IMR-90 (cell line): ENCODE measurements around the gene MCTP1. TPM values are rescaled to one million over a fixed set of nuclear protein-coding genes. Genes with fewer than 3 reads are reported as not detected.

Experiments
- ATAC-seq: fragments of 200-7000 bp; cut with Tn5 transposase; 2 replicates; pipeline ENCODE4 v1.9.1; 2020; ENCODE audit warnings: low read depth, mild to moderate bottlenecking, moderate library complexity
- BruUV-seq: library from RNA; stranded (reverse); fragments of 400-500 nt; replicated peaks from 2 replicates; lab custom pipeline; 2021; lab: Mats Ljungman, UMichigan
- CTCF ChIA-PET: fragments of 300-600 bp; formaldehyde crosslinking; extraction: SDS; loops from one replicate; lab custom pipeline; 2021; ENCODE audit warnings: antibody characterized with exemption; lab: Yijun Ruan, JAX
- POLR2A ChIA-PET: fragments of 300-600 bp; sonication (Branson Sonifier 250); formaldehyde crosslinking; loops from one replicate; lab custom pipeline; 2022; ENCODE audit warnings: antibody characterized with exemption; ENCODE audit not compliant: unreplicated experiment; lab: Charles Lee
- DNase-seq: peaks from one replicate; pipeline ENCODE4 v3.0.0; 2013
- H2AFZ ChIP-seq: replicated peaks from 2 replicates; pipeline ENCODE3; 2013; ENCODE audit warnings: low read length, mild to moderate bottlenecking; ENCODE audit not compliant: poor library complexity
- H2AK5ac ChIP-seq: 2 replicates; pipeline ENCODE4 v1.6.1; 2013; ENCODE audit warnings: low read depth, low read length, inconsistent platforms
- H2AK9ac ChIP-seq: replicated peaks from 2 replicates; pipeline ENCODE3; 2013; ENCODE audit warnings: mild to moderate bottlenecking, low read depth, low read length, moderate library complexity; ENCODE audit not compliant: poor library complexity
- H2BK120ac ChIP-seq: 2 replicates; pipeline ENCODE4 v1.6.1; 2013; ENCODE audit warnings: low read depth, low read length, inconsistent platforms
- H2BK15ac ChIP-seq: 3 replicates; pipeline ENCODE4 v1.6.1; 2013; ENCODE audit warnings: low read depth, low read length, inconsistent platforms
- H2BK20ac ChIP-seq: 2 replicates; pipeline ENCODE4 v1.6.1; 2013; ENCODE audit warnings: low read depth, mild to moderate bottlenecking, inconsistent platforms, low read length, moderate library complexity
- H2BK5ac ChIP-seq: 2 replicates; pipeline ENCODE4 v1.6.1; 2013; ENCODE audit warnings: mild to moderate bottlenecking, low read depth, low read length, inconsistent platforms; ENCODE audit not compliant: poor library complexity, severe bottlenecking
- H3K14ac ChIP-seq: replicated peaks from 2 replicates; pipeline ENCODE4 v1.6.1; 2013; ENCODE audit warnings: low read depth, low read length, inconsistent platforms
- H3K18ac ChIP-seq: 2 replicates; pipeline ENCODE4 v1.6.1; 2013; ENCODE audit warnings: low read depth, low read length, control low read depth
- H3K23ac ChIP-seq: 2 replicates; pipeline ENCODE4 v1.6.1; 2013; ENCODE audit warnings: low read depth, low read length, inconsistent platforms
- H3K27ac ChIP-seq: 2 replicates; pipeline ENCODE4 v1.5.1; 2013; ENCODE audit warnings: mild to moderate bottlenecking, control low read depth, low read length; ENCODE audit not compliant: insufficient read depth
- H3K27me3 ChIP-seq: 2 replicates; pipeline ENCODE4 v1.6.1; 2013; ENCODE audit warnings: low read length; ENCODE audit not compliant: control insufficient read depth, insufficient read depth
- H3K36me3 ChIP-seq: 2 replicates; pipeline ENCODE4 v1.6.1; 2013; ENCODE audit warnings: low read length, mixed read lengths; ENCODE audit not compliant: control insufficient read depth, insufficient read depth
- H3K4ac ChIP-seq: 2 replicates; pipeline ENCODE4 v1.6.1; 2013; ENCODE audit warnings: low read depth, low read length, inconsistent platforms
- H3K4me1 ChIP-seq: 2 replicates; pipeline ENCODE4 v1.6.1; 2013; ENCODE audit warnings: low read length, mixed read lengths; ENCODE audit not compliant: control insufficient read depth, insufficient read depth
- H3K4me2 ChIP-seq: 2 replicates; pipeline ENCODE4 v1.6.1; 2013; ENCODE audit warnings: low read depth, mild to moderate bottlenecking, control low read depth, low read length, moderate library complexity
- H3K4me3 ChIP-seq: 2 replicates; pipeline ENCODE4 v1.5.1; 2013; ENCODE audit warnings: low read depth, mild to moderate bottlenecking, control low read depth, low read length, moderate library complexity; ENCODE audit not compliant: insufficient read depth
- H3K56ac ChIP-seq: 2 replicates; pipeline ENCODE4 v1.6.1; 2013; ENCODE audit warnings: low read length, inconsistent platforms; ENCODE audit not compliant: insufficient read depth; ENCODE audit errors: extremely low read depth
- H3K79me1 ChIP-seq, 2 experiments: 2 replicates each; pipeline ENCODE4 v1.6.1; 2013; ENCODE audit warnings: low read length in 2 of 2, inconsistent platforms in 1 of 2, low read depth in 1 of 2
- H3K9ac ChIP-seq: 2 replicates; pipeline ENCODE4 v1.6.1; 2013; ENCODE audit warnings: low read depth, low read length, control low read depth
- H3K9me1 ChIP-seq: 2 replicates; pipeline ENCODE4 v1.6.1; 2013; ENCODE audit warnings: low read length, inconsistent platforms; ENCODE audit not compliant: insufficient read depth
- H3K9me3 ChIP-seq: 2 replicates; pipeline ENCODE4 v1.6.1; 2013; ENCODE audit warnings: low read length; ENCODE audit not compliant: control insufficient read depth, insufficient read depth
- H4K20me1 ChIP-seq: 2 replicates; pipeline ENCODE4 v1.6.1; 2013; ENCODE audit warnings: low read length, inconsistent platforms; ENCODE audit not compliant: insufficient read depth
- H4K5ac ChIP-seq: 2 replicates; pipeline ENCODE4 v1.6.1; 2013; ENCODE audit warnings: mild to moderate bottlenecking, low read depth, low read length, control low read depth
- H4K8ac ChIP-seq, 2 experiments: 2 replicates each; pipeline ENCODE4 v1.6.1; 2013; ENCODE audit warnings: low read depth in 2 of 2, low read length in 2 of 2, control low read depth in 1 of 2, inconsistent platforms in 1 of 2
- H4K91ac ChIP-seq: 2 replicates; pipeline ENCODE4 v1.6.1; 2013; ENCODE audit warnings: low read depth, low read length, inconsistent platforms; ENCODE audit not compliant: insufficient read depth
- CHD1 ChIP-seq: IDR thresholded peaks from 2 replicates; pipeline ENCODE4 v1.6.1; 2012; ENCODE audit warnings: low read depth, low read length, improper control_type of control experiment
- ELK1 ChIP-seq: fragments of 150-350 bp; IDR thresholded peaks from 2 replicates; pipeline ENCODE4 v1.6.1; 2016; ENCODE audit warnings: low read depth, mild to moderate bottlenecking, low read length, moderate library complexity, borderline replicate concordance
- FOS ChIP-seq: fragments of 150-350 bp; IDR thresholded peaks from 2 replicates; pipeline ENCODE4 v1.6.1; 2016; ENCODE audit warnings: low read depth, low read length
- MAFK ChIP-seq: IDR thresholded peaks from 2 replicates; pipeline ENCODE4 v1.6.1; 2012; ENCODE audit warnings: low read depth, low read length, improper control_type of control experiment
- MXI1 ChIP-seq: IDR thresholded peaks from 2 replicates; pipeline ENCODE4 v1.6.1; 2012; ENCODE audit warnings: low read depth, mild to moderate bottlenecking, low read length, moderate library complexity, borderline replicate concordance
- RAD21 ChIP-seq: IDR thresholded peaks from 2 replicates; pipeline ENCODE4 v1.6.1; 2012; ENCODE audit warnings: low read length, improper control_type of control experiment
- RFX5 ChIP-seq: IDR thresholded peaks from 2 replicates; pipeline ENCODE4 v1.8.0; 2012; ENCODE audit warnings: low read depth, mild to moderate bottlenecking, low read length, moderate library complexity
- SMC3 ChIP-seq: fragments of 150-350 bp; IDR thresholded peaks from 2 replicates; pipeline ENCODE4 v1.6.1; 2016; ENCODE audit warnings: low read depth, mild to moderate bottlenecking, antibody characterized with exemption, low read length, moderate library complexity
- USF2 ChIP-seq: fragments of 150-350 bp; IDR thresholded peaks from 2 replicates; pipeline ENCODE4 v1.6.1; 2017; ENCODE audit warnings: mild to moderate bottlenecking, antibody characterized with exemption, low read length, low read depth
- WGBS, 2 experiments: methylation state at CpG; one replicate each; pipeline versions ENCODE4 v1.1.5 to v1.1.7; 2013; ENCODE audit warnings: missing lambda C conversion rate in 2 of 2; ENCODE audit not compliant: insufficient read length in 1 of 2; ENCODE audit errors: extremely low coverage in 2 of 2; 5-methylcytosine and 5-hydroxymethylcytosine counted together
- dilution Hi-C: fragments of 300-500 bp; cut with HindIII; formaldehyde crosslinking; loops from one replicate; pipeline ENCODE4 v1.14.3; 2018; ENCODE audit warnings: low sequenced_read_pairs; ENCODE audit not compliant: unreplicated experiment
- in situ Hi-C: fragments of 300-500 bp; cut with MboI; formaldehyde crosslinking; loops from 3 replicates; pipeline ENCODE4 v1.14.3; 2019; ENCODE audit warnings: low sequenced_read_pairs, inconsistent platforms, mixed read lengths
- intact Hi-C: fragments of 100-400 bp; cut with micrococcal nuclease; formaldehyde crosslinking; loops from 2 replicates; pipeline ENCODE4 v1.10.0; 2022
- polyA plus RNA-seq, 3 experiments: library from polyadenylated mRNA; depleted of rRNA; stranded (reverse); fragments of >200 nt; gene quantifications; 2 replicates each; pipeline ENCODE4 v1.2.3, GENCODE V29; 2012; ENCODE audit warnings: low replicate concordance in 1 of 3
- total RNA-seq: library from RNA; depleted of rRNA; stranded (reverse); fragments of >200 nt; gene quantifications from 2 replicates; pipeline ENCODE4 v1.2.3, GENCODE V29; 2012

The MCTP1 gene
- total and polyA plus RNA-seq, 2 of the 4 experiments (the other 2 are of a cell fraction) = 0.21 TPM; not detected in 1

- no peak overlapping the region for H3K14ac ChIP-seq
- DNase-seq = no peak
- H3K4me1 ChIP-seq = no peaks in the 10 kb centered on the region
- no peak overlapping the region for H4K5ac ChIP-seq
- no peak overlapping the region for H3K56ac ChIP-seq
- WGBS, 2 experiments = no CpG with 5 or more reads among the region's 3 CpGs
- no peak overlapping the region for H2BK15ac ChIP-seq
- H3K79me1 ChIP-seq = no peaks in the 10 kb centered on the region
- H3K9ac ChIP-seq = no peak overlapping the region
- no peaks in the 10 kb centered on the region for H3K27me3 ChIP-seq
- no peak overlapping the region for H2AFZ ChIP-seq
- H3K4me3 ChIP-seq = no peak overlapping the region
- ChIA-PET CTCF (no interaction called here), POLR2A (no interaction called here)
- no peaks in the 10 kb centered on the region for H3K9me1 ChIP-seq
- BruUV-seq = no TSS peak
- ATAC-seq = no peak
- no peaks in the 10 kb centered on the region for H3K9me3 ChIP-seq
- H3K18ac ChIP-seq = no peak overlapping the region
- no peaks in the 10 kb centered on the region for H4K20me1 ChIP-seq
- H2AK9ac ChIP-seq = no peak overlapping the region
- no peak overlapping the region for H3K4me2 ChIP-seq
- intact Hi-C loops = loop anchor here (10.0 kb wide), 1 partner anchor 942 kb away; no protein-coding TSS in a partner anchor
- no peak overlapping the region for H2AK5ac ChIP-seq
- H3K36me3 ChIP-seq = no peaks in the 10 kb centered on the region
- no peak overlapping the region for H2BK5ac ChIP-seq
- H2BK20ac ChIP-seq = no peak overlapping the region
- no peak overlapping the region for H4K8ac ChIP-seq
- no peak overlapping the region for H2BK120ac ChIP-seq
- H3K4ac ChIP-seq = no peak overlapping the region
- dilution Hi-C loops = no loop called here
- in situ Hi-C loops = no loop called here
- TF ChIP-seq USF2 (no peak), FOS (no peak), ELK1 (no peak), CHD1 (no peak), RAD21 (no peak), SMC3 (no peak), MAFK (no peak), RFX5 (no peak), MXI1 (no peak)
- no peak overlapping the region for H4K91ac ChIP-seq
- H3K23ac ChIP-seq = no peak overlapping the region
- no peak overlapping the region for H3K27ac ChIP-seq
These were observed 428.6 kb downstream of the MCTP1 start for GRCh38 chr5:94856257-94856800.
